HepG2 (cell line): ENCODE measurements around the gene JAK1. TPM values are rescaled to one million over a fixed set of nuclear protein-coding genes. Genes with fewer than 3 reads are reported as not detected.

Source experiments
- IRF9 ChIP-seq: sonication (generic); formaldehyde crosslinking; IDR thresholded peaks from 2 replicates; pipeline ENCODE4 v1.8.0; 2022; ENCODE audit warnings: missing genetic modification reagents, mild to moderate bottlenecking, borderline replicate concordance
- KIAA2018 ChIP-seq: sonication (generic); formaldehyde crosslinking; IDR thresholded peaks from 2 replicates; pipeline ENCODE4 v1.5.0; 2020; ENCODE audit warnings: mild to moderate bottlenecking, missing genetic modification reagents, borderline replicate concordance
- MXD1 ChIP-seq: sonication (generic); formaldehyde crosslinking; IDR thresholded peaks from 2 replicates; pipeline ENCODE4 v1.4.0; 2020; ENCODE audit warnings: mild to moderate bottlenecking, missing genetic modification reagents
- PATZ1 ChIP-seq: sonication (generic); formaldehyde crosslinking; IDR thresholded peaks from 2 replicates; pipeline ENCODE4 v1.4.0; 2020; ENCODE audit warnings: missing genetic modification reagents
- PHF21A ChIP-seq: sonication (generic); formaldehyde crosslinking; IDR thresholded peaks from 2 replicates; pipeline ENCODE4 v1.5.0; 2020; ENCODE audit warnings: mild to moderate bottlenecking, missing genetic modification reagents
- PTBP1 ChIP-seq: fragments of 200-400 bp; formaldehyde crosslinking; IDR thresholded peaks from 2 replicates; pipeline ENCODE4 v1.6.1; 2018; ENCODE audit warnings: low read length, low read depth; ENCODE audit not compliant: poor library complexity, severe bottlenecking
- SNAI1 ChIP-seq: sonication (generic); formaldehyde crosslinking; IDR thresholded peaks from 2 replicates; pipeline ENCODE4 v1.5.0; 2020; ENCODE audit warnings: mild to moderate bottlenecking, missing genetic modification reagents, borderline replicate concordance
- SRSF9 ChIP-seq: fragments of 200-400 bp; formaldehyde crosslinking; IDR thresholded peaks from 2 replicates; pipeline ENCODE4 v1.6.1; 2018; ENCODE audit warnings: borderline replicate concordance, mild to moderate bottlenecking, low read depth, low read length; ENCODE audit not compliant: insufficient read depth, poor library complexity, severe bottlenecking
- TAF15 ChIP-seq: fragments of 200-400 bp; formaldehyde crosslinking; IDR thresholded peaks from one replicate; pipeline ENCODE4 v1.6.1; 2018; ENCODE audit warnings: mild to moderate bottlenecking, low read depth, low read length; ENCODE audit not compliant: poor library complexity, severe bottlenecking
- ZFX ChIP-seq: sonication (generic); formaldehyde crosslinking; IDR thresholded peaks from 2 replicates; pipeline ENCODE4 v1.4.0; 2020; ENCODE audit warnings: mild to moderate bottlenecking, low read depth, missing genetic modification reagents, moderate library complexity
- ZGPAT ChIP-seq: IDR thresholded peaks from 2 replicates; pipeline ENCODE4 v1.6.1; 2016; ENCODE audit warnings: mild to moderate bottlenecking
- ZNF431 ChIP-seq: sonication (generic); formaldehyde crosslinking; IDR thresholded peaks from 2 replicates; pipeline ENCODE4 v1.9.0; 2022; ENCODE audit warnings: missing genetic modification reagents, low read depth, mild to moderate bottlenecking, borderline replicate concordance
- ZNF652 ChIP-seq: IDR thresholded peaks from 2 replicates; pipeline ENCODE4 v1.6.1; 2016; ENCODE audit warnings: low read depth, borderline replicate concordance
- polyA plus RNA-seq, 8 experiments: library from polyadenylated mRNA; depleted of rRNA in 3 of 8; stranded (reverse) in 7 of 8; unstranded in 1 of 8; fragments of >200 nt; fragmentation: Illumina TruSeq in 4 of 8; extraction: Trizol in 4 of 8; gene quantifications; 2 replicates each; pipeline versions ENCODE4 v1.2.1 to v1.2.3, GENCODE V29; 2011 to 2016; ENCODE audit warnings: low read depth in 4 of 8, missing spikeins in 1 of 8, mixed read lengths in 1 of 8; ENCODE audit not compliant: insufficient read depth in 1 of 8
- total RNA-seq, 5 experiments: library from RNA; depleted of rRNA; stranded (reverse); fragments of >200 nt; fragmentation: Illumina TruSeq; extraction: Trizol; gene quantifications; 2 replicates each; pipeline ENCODE4 v1.2.3, GENCODE V29; 2016; ENCODE audit warnings: low read depth in 1 of 5

JAK1 gene
- total and polyA plus RNA-seq, 2 of the 13 experiments (the other 11 are each of a cell fraction or from before 2014, with no cell fraction given): 23.9 to 42.4 TPM

GRCh38 chr1:65002508-65003315, 36.4 kb upstream of the JAK1 start (continued):
- TF ChIP-seq ZFX: no peak
- TF ChIP-seq SNAI1 (CRISPR knock-in tag): no peak
- TF ChIP-seq ZNF652 (CRISPR knock-in tag): no peak
- TF ChIP-seq MXD1: 0 out of 2 replicates have a peak, but pooled peaks have one; percentile 46
- TF ChIP-seq ZNF431 (CRISPR knock-in tag): no peak
- no peak for TF ChIP-seq SRSF9
- TF ChIP-seq PATZ1 (CRISPR knock-in tag): peak; percentile 48; the same call in 1 of the 2 replicates
- TF ChIP-seq IRF9 (CRISPR knock-in tag): peak; percentile 55; the same call in 1 of the 2 replicates
- 0 out of 2 replicates have a peak, but pooled peaks have one; percentile 45 for TF ChIP-seq PHF21A (CRISPR knock-in tag)
- TF ChIP-seq ZGPAT (CRISPR knock-in tag): peak; percentile 75
- TF ChIP-seq PTBP1: peak; percentile 63
- TF ChIP-seq TAF15: no peak
- TF ChIP-seq KIAA2018 (CRISPR knock-in tag): no peak
